ENCODE data around the gene SLC5A10. TPM values are rescaled to one million over a fixed set of nuclear protein-coding genes. Genes with fewer than 3 reads are reported as not detected.

The SLC5A10 gene
- total and polyA plus RNA-seq, 9 donors = 0.05 to 0.38 (median 0.15) TPM; not detected in 5

DNA sequence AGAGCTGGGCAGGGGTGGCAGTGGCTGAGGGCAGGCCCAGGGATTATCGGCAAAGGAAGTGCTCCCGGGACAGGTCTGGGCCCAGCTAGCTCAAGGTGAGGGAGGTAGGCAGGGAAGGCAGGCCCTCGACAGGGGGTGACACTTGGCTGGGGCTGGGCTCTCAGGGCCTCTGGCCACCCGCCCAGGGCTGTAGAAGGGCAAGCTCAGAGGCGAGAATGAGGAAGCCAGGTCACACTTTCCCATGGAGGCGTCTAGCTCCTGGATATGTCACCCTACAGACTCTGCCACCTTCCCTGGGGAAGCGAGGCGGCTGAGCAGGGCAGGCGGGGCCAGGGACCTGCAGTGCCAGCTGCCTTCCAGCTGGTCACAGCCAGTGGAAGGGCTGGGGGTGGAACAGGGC is 33.5 kb downstream of the SLC5A10 start:
- H3K9me3 ChIP-seq = no peaks in the 10 kb centered on the region
- H3K4me1 ChIP-seq (ENCODE audit: insufficient read depth) = peaks cover 1% of the 10 kb centered on the region
- whole genome bisulfite sequencing, 3 donors = 91 to 95% (median 93%) methylated on average over 9 of the region's 9 CpGs
- TF ChIP-seq POLR2A (IDR thresholded peaks at IDR 0.05) (no peak), EP300 (IDR thresholded peaks at IDR 0.05) (no peak)
- TF ChIP-seq, protein P1, sequence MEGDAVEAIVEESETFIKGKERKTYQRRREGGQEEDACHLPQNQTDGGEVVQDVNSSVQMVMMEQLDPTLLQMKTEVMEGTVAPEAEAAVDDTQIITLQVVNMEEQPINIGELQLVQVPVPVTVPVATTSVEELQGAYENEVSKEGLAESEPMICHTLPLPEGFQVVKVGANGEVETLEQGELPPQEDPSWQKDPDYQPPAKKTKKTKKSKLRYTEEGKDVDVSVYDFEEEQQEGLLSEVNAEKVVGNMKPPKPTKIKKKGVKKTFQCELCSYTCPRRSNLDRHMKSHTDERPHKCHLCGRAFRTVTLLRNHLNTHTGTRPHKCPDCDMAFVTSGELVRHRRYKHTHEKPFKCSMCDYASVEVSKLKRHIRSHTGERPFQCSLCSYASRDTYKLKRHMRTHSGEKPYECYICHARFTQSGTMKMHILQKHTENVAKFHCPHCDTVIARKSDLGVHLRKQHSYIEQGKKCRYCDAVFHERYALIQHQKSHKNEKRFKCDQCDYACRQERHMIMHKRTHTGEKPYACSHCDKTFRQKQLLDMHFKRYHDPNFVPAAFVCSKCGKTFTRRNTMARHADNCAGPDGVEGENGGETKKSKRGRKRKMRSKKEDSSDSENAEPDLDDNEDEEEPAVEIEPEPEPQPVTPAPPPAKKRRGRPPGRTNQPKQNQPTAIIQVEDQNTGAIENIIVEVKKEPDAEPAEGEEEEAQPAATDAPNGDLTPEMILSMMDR (IDR thresholded peaks at IDR 0.05) = no peak
- H3K36me3 ChIP-seq = no peaks in the 10 kb centered on the region
- no peak overlapping the region for H3K27ac ChIP-seq
- H3K27me3 ChIP-seq = no peaks in the 10 kb centered on the region
- no peak for DNase-seq
- intact Hi-C loops (cut with DNase I) = no loop called here
- no peak overlapping the region for H3K4me3 ChIP-seq

DNA sequence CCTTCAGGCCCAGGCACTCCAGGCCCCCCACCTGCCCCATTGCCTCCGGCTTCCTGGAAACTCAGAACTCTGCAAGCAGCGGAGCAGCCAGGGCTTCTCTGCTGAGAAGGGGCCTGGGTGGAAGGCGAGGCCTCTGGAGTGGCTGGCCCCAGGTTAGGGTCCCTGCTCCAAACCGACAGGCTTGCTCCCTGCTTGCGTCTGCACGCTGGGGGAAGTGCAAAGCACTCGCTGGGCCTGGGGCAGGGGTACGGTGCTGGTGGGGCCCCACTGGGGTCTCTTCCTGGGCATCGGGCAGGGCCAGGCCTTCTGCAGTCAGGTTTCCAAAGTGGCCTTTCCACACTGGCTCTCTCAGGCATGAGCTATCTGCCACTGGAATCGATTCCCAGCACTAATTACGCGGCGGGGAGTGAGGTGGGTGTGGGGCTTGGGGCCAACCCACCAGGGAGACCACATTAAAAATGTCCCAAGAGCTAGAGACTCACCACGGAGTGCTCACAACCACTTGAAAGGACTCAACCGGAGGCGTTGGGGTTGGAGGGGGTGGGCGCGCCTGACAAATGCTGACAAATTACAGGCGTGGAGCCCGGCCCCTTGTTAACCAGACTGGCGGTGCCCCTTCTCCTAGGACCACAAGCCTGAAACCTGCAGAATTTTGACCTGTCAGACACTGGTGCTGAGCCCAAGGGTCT is 34.7 kb downstream of the SLC5A10 start:
- Histone ChIP-seq H3K27me3 (no peaks in the 10 kb centered on the region), H3K4me3 (no peak overlapping the region), H3K27ac (no peak overlapping the region), H3K9me3 (no peaks in the 10 kb centered on the region), H3K36me3 (no peaks in the 10 kb centered on the region), H3K4me1 (ENCODE audit: insufficient read depth) (peaks cover 1% of the 10 kb centered on the region)
- intact Hi-C loops (cut with DNase I) = no loop called here
- DNase-seq = no peak
- TF ChIP-seq POLR2A (IDR thresholded peaks at IDR 0.05) = no peak
- TF ChIP-seq, protein P1 (IDR thresholded peaks at IDR 0.05) = no peak
- TF ChIP-seq EP300 (IDR thresholded peaks at IDR 0.05) = no peak
- WGBS, 3 donors = 88 to 90% (median 89%) methylated on average over 21 of the region's 21 CpGs

DNA sequence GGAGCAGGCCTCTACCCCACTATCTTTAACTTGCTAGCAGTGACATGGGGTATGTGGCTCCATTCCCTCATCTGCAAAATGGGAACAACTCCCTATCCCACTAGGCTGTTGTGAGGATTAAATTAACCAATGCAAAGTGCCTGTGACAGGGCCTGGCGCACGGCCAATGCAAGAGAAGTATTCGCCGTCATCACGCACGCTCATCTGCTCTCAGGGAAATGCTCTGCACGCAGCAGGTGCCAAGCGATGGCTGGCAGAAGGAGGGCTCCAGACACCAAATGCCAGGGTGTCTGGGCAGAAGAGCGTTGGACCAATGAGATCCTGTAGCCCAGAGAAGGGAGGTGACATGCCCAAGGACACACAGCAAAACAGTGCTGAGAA is 35.3 kb downstream of the SLC5A10 start:
- Histone ChIP-seq H3K9me3 (no peaks in the 10 kb centered on the region), H3K27me3 (no peaks in the 10 kb centered on the region), H3K36me3 (no peaks in the 10 kb centered on the region), H3K4me3 (no peak overlapping the region), H3K4me1 (ENCODE audit: insufficient read depth) (peaks cover 1% of the 10 kb centered on the region), H3K27ac (no peak overlapping the region)
- DNase-seq = no peak
- TF ChIP-seq EP300 (IDR thresholded peaks at IDR 0.05) (no peak), POLR2A (IDR thresholded peaks at IDR 0.05) (no peak)
- TF ChIP-seq, protein P1 (IDR thresholded peaks at IDR 0.05) = no peak
- 90 to 93% (median 92%) methylated on average over 9 of the region's 9 CpGs for WGBS, 3 donors
- intact Hi-C loops (cut with DNase I) = no loop called here

DNA sequence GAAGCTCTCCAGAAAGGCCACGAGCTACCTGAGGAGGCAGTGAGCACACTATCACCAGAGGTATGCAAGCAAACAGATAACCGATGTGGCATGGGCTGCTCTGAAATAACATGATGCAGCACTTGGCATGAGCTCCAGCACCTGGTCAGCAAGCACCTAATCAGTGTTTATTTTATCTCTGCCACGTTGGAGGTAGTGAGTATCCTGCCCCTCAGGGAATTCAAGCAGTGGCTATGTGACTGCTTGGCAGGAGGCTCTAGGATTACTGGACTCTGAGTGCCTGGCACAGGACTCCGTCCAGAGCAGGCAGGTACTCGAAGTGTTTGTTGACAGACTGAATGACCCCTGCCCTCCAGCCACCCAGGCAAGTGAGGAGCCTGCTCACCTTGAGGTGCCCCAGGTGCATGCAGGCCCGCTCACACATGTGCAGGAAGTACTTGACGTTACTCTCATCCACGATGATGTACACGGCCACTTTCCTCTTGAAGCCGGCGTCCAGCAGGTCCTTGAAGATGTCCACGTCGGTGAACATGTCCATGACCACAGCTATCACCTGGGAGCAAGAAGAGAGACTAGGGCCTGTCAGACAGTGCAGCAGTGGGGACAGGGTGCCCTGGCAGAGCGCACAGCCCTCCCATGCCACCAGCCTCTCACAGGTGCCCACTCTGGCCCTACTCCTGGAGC is 36.0 kb downstream of the SLC5A10 start:
- intact Hi-C loops (cut with DNase I) = no loop called here
- Histone ChIP-seq H3K36me3 (no peaks in the 10 kb centered on the region), H3K9me3 (no peaks in the 10 kb centered on the region), H3K4me3 (no peak overlapping the region), H3K27ac (no peak overlapping the region), H3K27me3 (no peaks in the 10 kb centered on the region), H3K4me1 (ENCODE audit: insufficient read depth) (peaks cover 1% of the 10 kb centered on the region)
- DNase-seq = no peak
- WGBS, 3 donors = 82 to 85% (median 84%) methylated on average over 14 of the region's 14 CpGs
- TF ChIP-seq POLR2A (IDR thresholded peaks at IDR 0.05) (no peak), EP300 (IDR thresholded peaks at IDR 0.05) (no peak)
- TF ChIP-seq, protein P1 (IDR thresholded peaks at IDR 0.05) = no peak

Data from ovary (tissue), 9 donors.